Gastrocnemius medialis (tissue), 4 donors: ENCODE measurements around the gene PRKCZ.

Experiments used
- CTCF ChIP-seq, 5 experiments: fragments of 450-650 bp in 3 of 5; fragments of 200-600 bp in 2 of 5; sonication (generic) in 2 of 5; IDR thresholded peaks in 4 of 5; conservative IDR thresholded peaks in 1 of 5; 1 replicate in 4 of 5; 2 replicates in 1 of 5; pipeline ENCODE4 v1.5.1; 2016 to 2019; ENCODE audit warnings: antibody characterized with exemption in 5 of 5, mild to moderate bottlenecking in 3 of 5, moderate library complexity in 3 of 5
- POLR2A ChIP-seq, 2 donors: fragments of 450-650 bp; IDR thresholded peaks; one replicate each; pipeline ENCODE4 v1.6.1; 2017; ENCODE audit warnings: antibody characterized with exemption in 2 of 2, mild to moderate bottlenecking in 2 of 2, moderate library complexity in 2 of 2

GRCh38 chr1:2168090-2168489, 117.9 kb downstream of the PRKCZ start:
- no peak for TF ChIP-seq CTCF (IDR thresholded peaks at IDR 0.05 in 4 of 5, conservative IDR thresholded peaks at IDR 0.05 in 1 of 5)
- no peak for TF ChIP-seq POLR2A (IDR thresholded peaks at IDR 0.05)
